ENCODE results near the gene SPRY1.

SPRY1 gene

DNA sequence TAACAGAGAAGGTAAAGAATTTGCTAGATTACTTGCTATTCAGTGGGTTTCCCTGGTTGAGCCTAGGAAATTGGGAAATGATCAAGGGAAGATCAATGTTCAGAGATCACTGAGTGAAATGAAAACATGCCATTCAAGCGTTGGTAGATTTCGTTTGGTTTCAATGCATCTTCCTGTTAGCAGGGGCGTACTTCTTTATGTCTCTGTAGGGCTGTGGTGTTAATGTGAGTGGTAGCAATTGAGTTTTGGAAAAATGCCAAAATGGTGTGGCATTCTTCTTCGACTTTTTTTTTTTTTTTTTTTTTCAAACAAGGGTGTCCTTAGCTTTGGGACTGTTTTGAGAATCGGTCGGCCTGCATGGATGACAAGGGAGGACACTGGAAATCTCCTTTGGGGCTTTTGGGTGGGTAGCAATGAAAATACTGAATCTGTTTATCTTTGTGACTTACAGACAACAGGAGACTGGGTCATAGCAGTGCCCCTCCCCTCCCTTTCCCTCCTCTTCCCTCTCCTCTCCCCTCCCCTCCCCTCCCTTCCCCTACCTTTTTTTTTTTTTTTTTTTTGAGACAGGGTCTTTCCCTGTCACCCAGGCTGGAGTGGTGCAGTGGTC, 50.4 kb downstream of the SPRY1 start:
- no peak for DNase-seq

DNA sequence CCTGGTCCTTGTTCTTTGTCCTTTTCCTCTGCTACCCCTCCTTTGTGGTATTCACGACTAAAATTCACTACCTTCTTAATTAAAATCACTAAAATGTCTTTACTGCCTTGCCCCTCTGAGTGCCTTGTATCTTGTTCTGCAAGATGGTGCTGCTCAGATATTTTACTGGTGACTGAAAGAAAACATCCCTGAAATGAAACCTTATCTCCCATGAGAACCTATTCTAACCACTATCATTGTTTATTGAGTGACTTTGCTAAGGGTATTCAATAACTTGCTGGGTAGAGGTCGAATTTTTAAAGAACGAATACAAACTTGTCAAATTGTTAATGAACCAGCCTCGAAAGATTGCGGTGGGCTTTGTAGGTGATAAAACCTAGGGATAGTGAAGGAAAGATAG, 52.8 kb downstream of the SPRY1 start:
- DNase-seq, result no peak

DNA sequence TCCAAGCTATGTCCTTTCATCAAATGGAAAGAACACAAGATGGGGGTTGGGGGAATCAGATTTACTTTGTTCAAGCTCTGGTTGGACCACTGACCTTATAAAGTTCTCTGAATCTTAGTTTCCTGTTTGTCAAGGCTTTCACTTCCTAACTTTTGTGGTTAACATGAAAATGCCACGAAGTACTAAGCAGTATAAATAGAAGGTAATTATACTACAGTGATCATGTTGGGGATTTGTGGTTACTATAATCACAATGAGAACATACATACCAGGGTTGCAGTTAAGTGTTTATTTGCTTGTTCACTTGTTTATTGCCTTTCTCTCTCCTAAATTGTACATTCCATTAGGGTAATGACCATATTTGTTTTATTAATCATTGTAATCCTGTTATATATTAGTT, 53.2 kb downstream of the SPRY1 start:
- peak; percentile 9 to 23 for DNase-seq

DNA sequence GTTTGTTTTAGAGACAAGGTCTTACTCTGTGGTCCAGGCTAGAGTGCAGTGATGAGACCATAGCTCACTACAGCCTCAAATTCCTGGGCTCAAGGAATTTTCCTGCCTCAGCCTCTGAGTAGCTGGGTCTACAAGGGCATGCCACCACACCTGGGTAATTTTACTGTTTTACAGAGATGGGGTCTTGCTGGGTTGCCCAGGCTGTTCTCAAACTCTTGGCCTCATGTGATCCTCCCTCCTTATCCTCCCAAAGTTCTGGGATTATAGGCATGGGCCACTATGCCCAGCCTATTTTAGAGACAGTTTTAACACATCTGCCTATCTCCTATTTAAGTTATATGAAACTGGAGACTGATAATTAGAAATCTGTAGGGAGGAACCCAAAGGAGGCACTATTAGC, 53.8 kb downstream of the SPRY1 start:
- DNase-seq, result no peak

DNA sequence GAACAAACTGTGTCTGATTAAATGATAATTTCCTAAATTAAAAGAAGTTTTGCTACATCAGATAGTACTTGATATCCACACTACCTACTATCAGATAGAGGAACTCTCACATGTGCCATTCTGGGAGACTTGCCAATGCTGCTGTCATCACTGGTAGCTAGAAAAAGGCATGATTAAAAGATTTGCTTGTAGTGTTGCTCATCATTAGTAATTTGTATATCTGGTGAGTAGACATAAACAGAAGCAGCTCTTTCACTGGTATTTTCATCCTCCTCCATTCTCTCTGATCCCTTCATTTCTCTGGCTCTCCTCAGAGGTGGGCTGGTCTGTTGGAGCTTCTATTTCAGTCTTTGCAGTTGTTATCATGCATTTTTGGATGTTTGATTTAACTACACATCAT, 56.0 kb downstream of the SPRY1 start:
- DNase-seq, result peak; percentile 82 to 83

DNA sequence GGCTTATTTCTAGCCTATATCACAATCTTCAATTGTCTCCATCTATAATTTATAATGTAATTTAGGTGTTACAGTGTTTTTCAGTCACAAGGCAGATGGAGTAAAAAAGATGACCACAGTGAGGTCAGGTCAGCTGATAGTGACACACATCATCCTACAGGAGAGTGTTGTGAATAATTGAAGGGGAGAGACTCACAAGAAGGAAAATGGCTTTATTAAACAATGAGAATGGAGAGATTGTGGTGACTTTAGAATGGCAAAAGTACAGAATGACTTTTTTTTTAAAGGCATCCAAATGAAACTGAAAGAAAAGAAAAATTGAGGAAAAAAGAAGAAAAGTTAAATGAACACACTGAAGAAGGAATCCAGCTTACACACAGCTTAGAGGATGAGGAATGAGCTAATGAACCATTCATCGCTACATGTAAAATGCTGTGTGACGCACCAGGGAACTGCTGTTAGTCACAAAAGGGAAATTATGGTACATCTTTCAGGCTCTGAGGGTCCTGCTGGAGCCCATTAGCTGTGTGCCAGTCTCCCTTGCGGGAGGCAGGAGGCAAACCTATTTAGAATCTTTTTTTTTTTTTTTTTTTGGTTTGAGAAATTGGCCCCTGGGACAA, 56.6 kb downstream of the SPRY1 start:
- no peak for DNase-seq

Measured in AML-193 (cell line).